K562 (cell line): Measurements from ENCODE around the gene DPH6.

Experiments used
- CEBPB ChIP-seq: fragments of 450-650 bp; IDR thresholded peaks from 2 replicates; pipeline ENCODE4 v1.6.1; 2016; ENCODE audit warnings: missing genetic modification characterization, missing compliant biosample characterization
- E2F6 ChIP-seq, 2 experiments: IDR thresholded peaks; 2 replicates each; pipeline ENCODE4 v1.6.1; 2011; ENCODE audit warnings: borderline replicate concordance in 1 of 2, control low read depth in 1 of 2, low read depth in 1 of 2, low read length in 1 of 2, mild to moderate bottlenecking in 1 of 2, mixed read lengths in 1 of 2, moderate library complexity in 1 of 2; ENCODE audit not compliant: insufficient read depth in 1 of 2, insufficient read length in 1 of 2, poor library complexity in 1 of 2, severe bottlenecking in 1 of 2; ENCODE audit errors: extremely low read depth in 1 of 2
- EZH2 ChIP-seq: IDR thresholded peaks from 2 replicates; pipeline ENCODE4 v1.6.1; 2012; ENCODE audit warnings: low read depth, mild to moderate bottlenecking, inconsistent platforms, low read length, borderline replicate concordance
- FOSL1 ChIP-seq: fragments of 200-800 bp; sonication (Bioruptor generic); conservative IDR thresholded peaks from 2 replicates; pipeline ENCODE4 v1.6.1; 2016; ENCODE audit warnings: missing genetic modification characterization, missing compliant biosample characterization
- GABPB1 ChIP-seq: sonication (generic); formaldehyde crosslinking; IDR thresholded peaks from 2 replicates; pipeline ENCODE4 v1.8.0; 2022; ENCODE audit warnings: mild to moderate bottlenecking, missing genetic modification reagents
- XRCC5 ChIP-seq: fragments of 200-400 bp; formaldehyde crosslinking; IDR thresholded peaks from 2 replicates; pipeline ENCODE4 v1.6.1; 2017; ENCODE audit warnings: low read depth, mild to moderate bottlenecking, low read length
- ZNF764 ChIP-seq: fragments of 250-450 bp; sonication (Bioruptor Pico); IDR thresholded peaks from 2 replicates; pipeline ENCODE4 v1.4.0; 2020; ENCODE audit warnings: low read depth, mild to moderate bottlenecking, moderate library complexity
- ZNF766 ChIP-seq: fragments of 200-800 bp; sonication (Bioruptor generic); conservative IDR thresholded peaks from 2 replicates; pipeline ENCODE4 v1.6.1; 2016; ENCODE audit warnings: missing genetic modification characterization, missing compliant biosample characterization

- TF ChIP-seq GABPB1 (CRISPR knock-in tag): no peak
- no peak for TF ChIP-seq XRCC5
- TF ChIP-seq EZH2: no peak
- TF ChIP-seq CEBPB (tag): no peak
- TF ChIP-seq E2F6 (IDR thresholded peaks at IDR 0.05; ENCODE audit: borderline replicate concordance in 1 of 2, extremely low read depth in 1 of 2, insufficient read depth in 1 of 2, insufficient read length in 1 of 2, low read depth in 1 of 2, low read length in 1 of 2, poor library complexity in 1 of 2, severe bottlenecking in 1 of 2): no peak
- no peak for TF ChIP-seq ZNF766 (CRISPR knock-in tag)
- TF ChIP-seq FOSL1 (tag): no peak
- no peak for TF ChIP-seq ZNF764
Observed at GRCh38 chr15:35460616-35461015, 85.3 kb downstream of the DPH6 start.
